SH-SY5Y (cell line): Measurements from ENCODE around the gene ITPR1.

Experiments used
- GATA2 ChIP-seq: IDR thresholded peaks from 2 replicates; pipeline ENCODE4 v1.6.1; 2011; ENCODE audit warnings: mild to moderate bottlenecking, low read depth, low read length
- GATA3 ChIP-seq: IDR thresholded peaks from 2 replicates; pipeline ENCODE4 v1.6.1; 2011; ENCODE audit warnings: low read depth, mild to moderate bottlenecking, low read length, moderate library complexity

Gene ITPR1

GRCh38 chr3:4493014-4493940, at the start of gene ITPR1:
ITPR1 (plus strand) TSS chr3:4493348; CDS start chr3:4516492, 23,144 bp downstream.
- TF ChIP-seq GATA3 (no peak), GATA2 (no peak)

- no peak for TF ChIP-seq GATA3
- TF ChIP-seq GATA2, result no peak
Observed at GRCh38 chr3:4447295-4447999, 45.7 kb upstream of the ITPR1 start.

- no peak for TF ChIP-seq GATA3
- no peak for TF ChIP-seq GATA2
Observed at GRCh38 chr3:4448187-4448586, 45.0 kb upstream of the ITPR1 start.

- TF ChIP-seq GATA2 (no peak), GATA3 (no peak)
Observed at GRCh38 chr3:4449043-4449805, 43.9 kb upstream of the ITPR1 start.

DNA sequence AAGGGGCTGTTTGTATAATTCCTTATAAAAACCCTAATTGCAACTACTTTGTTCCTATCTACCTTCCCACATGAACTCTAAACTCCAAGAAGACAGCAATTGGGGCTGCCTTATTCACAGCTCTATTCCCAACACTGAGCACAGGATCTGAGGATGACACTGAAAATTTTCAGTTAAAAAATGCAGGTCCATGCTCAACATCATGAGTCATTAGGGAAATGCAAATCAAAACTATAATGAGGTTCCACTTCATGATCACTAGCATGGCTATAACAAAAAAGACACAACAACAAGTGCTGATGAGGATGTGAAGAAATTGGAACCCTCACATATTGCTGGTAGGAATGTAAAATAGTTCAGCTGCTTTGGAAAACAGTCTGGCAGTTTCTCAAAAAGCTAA, 39.0 kb upstream of the ITPR1 start:
- no peak for TF ChIP-seq GATA2
- no peak for TF ChIP-seq GATA3

DNA sequence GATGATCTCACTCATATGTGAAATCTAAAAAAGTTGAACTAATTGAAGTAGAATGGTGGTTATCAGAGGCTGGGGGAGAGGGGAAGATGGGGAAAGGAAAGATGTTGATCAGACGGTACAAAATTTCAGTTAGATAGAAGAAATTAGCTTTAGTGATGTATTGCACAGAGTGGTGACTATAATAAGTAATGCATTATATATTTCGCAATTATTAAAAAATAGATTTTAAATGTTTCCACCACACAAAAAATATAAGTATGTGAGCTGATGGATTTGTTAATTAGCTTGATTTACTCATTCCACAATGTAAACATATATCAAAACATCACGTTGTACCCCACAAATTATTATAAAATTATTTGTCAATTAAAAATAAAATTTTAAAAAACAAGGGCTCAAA, 34.2 kb upstream of the ITPR1 start:
- TF ChIP-seq GATA2 (no peak), GATA3 (no peak)

GRCh38 chr3:4460334-4460733, 32.8 kb upstream of the ITPR1 start:
- TF ChIP-seq GATA2 (no peak), GATA3 (no peak)

- TF ChIP-seq GATA2 (no peak), GATA3 (no peak)
Observed at GRCh38 chr3:4461468-4462090, 31.6 kb upstream of the ITPR1 start.

DNA sequence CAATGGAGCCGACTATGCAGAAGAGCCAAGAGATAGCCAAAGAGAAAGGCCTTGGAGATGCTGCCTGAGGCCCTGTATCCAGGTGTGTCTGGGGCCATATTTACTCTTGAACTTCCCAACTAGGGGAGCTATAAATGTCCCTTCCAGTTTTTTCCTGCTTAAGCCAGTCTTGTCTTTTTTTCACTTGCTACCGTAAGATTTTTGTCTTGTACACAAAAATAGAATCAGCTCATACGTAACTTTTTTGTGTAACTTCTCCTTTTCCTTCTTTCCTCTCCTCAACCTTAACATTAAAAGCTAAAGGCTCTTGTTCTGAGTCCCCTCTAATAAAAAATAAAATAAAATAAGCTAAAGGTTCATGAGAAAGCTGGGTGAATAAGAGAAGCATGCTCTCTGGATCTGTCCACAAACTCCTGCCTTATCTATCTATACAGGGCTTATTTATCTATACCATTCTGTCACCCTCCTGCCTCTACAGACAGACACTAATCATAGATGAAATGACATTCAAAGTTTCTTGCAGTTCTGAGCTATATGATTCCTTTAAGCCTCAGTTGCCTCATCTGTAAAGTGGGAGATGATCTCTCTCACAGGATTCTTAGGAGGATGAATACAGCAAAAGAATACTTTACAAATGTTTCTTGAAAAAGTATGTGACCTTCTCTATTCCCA, 30.6 kb upstream of the ITPR1 start:
- TF ChIP-seq GATA3 (no peak), GATA2 (no peak)

GRCh38 chr3:4464576-4464975, 28.6 kb upstream of the ITPR1 start:
- TF ChIP-seq GATA2, result no peak
- no peak for TF ChIP-seq GATA3

DNA sequence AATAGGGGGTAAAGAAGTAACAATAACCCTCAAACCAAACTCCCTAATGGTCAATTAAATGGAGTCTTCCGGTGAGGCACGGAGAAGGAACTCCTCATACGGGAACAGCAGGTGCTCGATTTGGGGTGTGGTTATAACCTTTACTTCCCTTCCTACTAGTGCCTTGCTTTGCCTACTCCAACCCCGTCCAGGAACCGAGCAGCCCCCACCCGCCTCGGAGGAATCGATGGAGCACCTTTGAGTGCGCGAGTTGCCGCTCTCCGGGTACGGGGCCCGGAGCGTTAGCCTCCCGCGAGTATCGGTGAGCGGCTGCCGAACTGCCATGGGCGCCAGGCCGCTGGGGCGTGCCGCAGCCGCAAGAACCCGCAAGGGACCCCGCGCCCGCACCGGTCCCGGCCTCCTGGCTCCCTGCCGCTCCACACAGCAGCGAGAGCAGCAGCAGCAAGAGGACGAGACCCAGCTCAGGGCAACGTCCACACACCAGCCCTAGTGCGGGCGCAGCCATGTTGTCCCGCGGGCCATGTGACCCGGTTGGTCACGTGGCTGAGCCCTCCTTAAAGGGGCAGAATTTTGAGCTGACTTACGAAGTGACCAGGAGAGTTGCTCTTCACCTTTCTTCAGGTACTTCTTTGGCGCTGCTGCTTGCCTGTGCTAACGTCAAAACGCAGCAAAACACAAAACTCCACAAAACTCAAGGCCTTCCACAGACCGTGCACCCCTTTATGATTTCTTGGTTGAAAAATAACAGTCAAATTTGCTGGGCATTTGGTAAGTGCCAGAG, 26.2 kb upstream of the ITPR1 start, which contains the start of gene SUMF1:
Gene SUMF1, minus strand, starts transcription at position 529 of the 781 bp plus-strand sequence. Its CDS starts 24 bp downstream, at position 505.
- TF ChIP-seq GATA2 (no peak), GATA3 (no peak)

GRCh38 chr3:4467522-4467867, 25.7 kb upstream of the ITPR1 start:
- TF ChIP-seq GATA3 (no peak), GATA2 (no peak)
